Bronchial epithelial cell (primary cell): ENCODE data around the gene FBXO21. TPM values are rescaled to one million over a fixed set of nuclear protein-coding genes. Genes with fewer than 3 reads are reported as not detected.

ENCODE experiments used
- DNase-seq: peaks from one replicate; pipeline ENCODE4 v3.0.0-alpha.2; 2010; ENCODE audit warnings: low read depth
- FAIRE-seq: peaks from 2 replicates; lab custom pipeline; 2011; peaks lifted over from hg19 to GRCh38; lab: Jason Lieb, UNC
- H3K27me3 ChIP-seq: 2 replicates; pipeline ENCODE4 v1.5.1; 2011; ENCODE audit warnings: low read length; ENCODE audit not compliant: control insufficient read depth, insufficient read depth
- H3K36me3 ChIP-seq: 2 replicates; pipeline ENCODE4 v1.5.1; 2011; ENCODE audit warnings: low read length; ENCODE audit not compliant: control insufficient read depth, insufficient read depth
- H3K4me3 ChIP-seq: 2 replicates; pipeline ENCODE4 v1.5.1; 2011; ENCODE audit warnings: mild to moderate bottlenecking, low read depth, low read length, control low read depth
- total RNA-seq: library from RNA; depleted of rRNA; stranded (reverse); fragments of >200 nt; gene quantifications from 2 replicates; pipeline ENCODE4 v1.2.1, GENCODE V29; 2014
- TF ChIP-seq, protein P1 (sequence below): IDR thresholded peaks from 2 replicates; pipeline ENCODE4 v1.5.1; 2011; ENCODE audit warnings: mild to moderate bottlenecking, moderate library complexity, low read length, control low read depth, inconsistent platforms; ENCODE audit not compliant: insufficient read depth, severe bottlenecking

Gene FBXO21
- total RNA-seq, 1 donor from 2014 or later: 52.7 TPM

DNA sequence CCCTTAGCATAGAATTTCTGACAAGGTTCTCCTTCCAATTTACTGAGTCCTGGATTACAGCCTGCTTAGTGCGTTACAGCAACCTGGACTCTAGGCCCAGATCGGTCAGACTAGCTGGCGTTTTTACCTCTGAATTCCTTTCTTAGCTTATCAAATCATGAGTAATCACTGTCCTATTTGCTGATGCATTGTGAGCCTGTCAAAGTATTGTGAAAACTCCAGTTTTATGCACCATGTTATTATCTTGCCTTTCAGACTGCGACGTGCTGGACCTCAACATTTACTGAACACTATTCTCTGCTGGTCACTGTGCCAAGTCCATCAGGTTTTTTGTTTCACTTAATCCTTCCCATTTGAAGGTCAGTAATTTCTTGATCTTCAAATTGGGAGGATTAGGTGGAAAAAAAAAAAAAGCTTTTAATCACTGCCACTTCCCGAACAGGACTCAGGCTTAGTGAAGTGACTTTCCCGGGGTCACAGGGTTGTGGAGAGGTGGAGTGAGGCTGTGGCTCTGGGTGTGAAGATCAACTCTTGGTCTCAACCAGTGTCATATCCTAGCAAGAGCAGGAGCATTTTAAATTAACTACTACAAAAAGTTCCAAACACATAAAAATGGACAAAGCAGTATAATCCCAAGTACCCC, 31.2 kb downstream of the FBXO21 start:
- no peak for FAIRE-seq
- DNase-seq: peak; percentile 19
- Histone ChIP-seq H3K36me3 (peaks cover 15% of the 10 kb centered on the region), H3K4me3 (no peak overlapping the region), H3K27me3 (no peaks in the 10 kb centered on the region)
- TF ChIP-seq, protein P1, sequence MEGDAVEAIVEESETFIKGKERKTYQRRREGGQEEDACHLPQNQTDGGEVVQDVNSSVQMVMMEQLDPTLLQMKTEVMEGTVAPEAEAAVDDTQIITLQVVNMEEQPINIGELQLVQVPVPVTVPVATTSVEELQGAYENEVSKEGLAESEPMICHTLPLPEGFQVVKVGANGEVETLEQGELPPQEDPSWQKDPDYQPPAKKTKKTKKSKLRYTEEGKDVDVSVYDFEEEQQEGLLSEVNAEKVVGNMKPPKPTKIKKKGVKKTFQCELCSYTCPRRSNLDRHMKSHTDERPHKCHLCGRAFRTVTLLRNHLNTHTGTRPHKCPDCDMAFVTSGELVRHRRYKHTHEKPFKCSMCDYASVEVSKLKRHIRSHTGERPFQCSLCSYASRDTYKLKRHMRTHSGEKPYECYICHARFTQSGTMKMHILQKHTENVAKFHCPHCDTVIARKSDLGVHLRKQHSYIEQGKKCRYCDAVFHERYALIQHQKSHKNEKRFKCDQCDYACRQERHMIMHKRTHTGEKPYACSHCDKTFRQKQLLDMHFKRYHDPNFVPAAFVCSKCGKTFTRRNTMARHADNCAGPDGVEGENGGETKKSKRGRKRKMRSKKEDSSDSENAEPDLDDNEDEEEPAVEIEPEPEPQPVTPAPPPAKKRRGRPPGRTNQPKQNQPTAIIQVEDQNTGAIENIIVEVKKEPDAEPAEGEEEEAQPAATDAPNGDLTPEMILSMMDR: no peak

DNA sequence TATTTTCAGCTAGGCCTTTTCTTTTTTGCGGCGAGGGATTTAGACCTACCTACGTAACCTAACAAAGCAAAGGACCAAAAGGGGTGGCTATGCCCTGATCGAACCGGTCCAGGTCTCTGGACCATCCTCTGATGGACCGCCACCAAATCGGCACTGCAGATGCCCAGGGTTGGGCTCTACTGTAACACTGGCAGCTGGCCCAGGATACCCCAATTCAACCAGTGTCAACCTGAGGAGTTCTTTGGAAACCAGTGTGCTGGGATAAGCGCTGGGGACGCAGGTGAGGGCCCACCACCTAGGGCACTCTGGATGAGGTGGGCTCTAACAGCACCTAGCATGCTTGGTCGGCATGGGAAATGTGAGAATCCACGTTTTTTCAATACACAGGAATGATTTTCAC, 32.2 kb downstream of the FBXO21 start:
- no peaks in the 10 kb centered on the region for H3K27me3 ChIP-seq
- TF ChIP-seq, protein P1: no peak
- no peak overlapping the region for H3K4me3 ChIP-seq
- DNase-seq: no peak
- FAIRE-seq: no peak
- H3K36me3 ChIP-seq: peaks cover 16% of the 10 kb centered on the region

DNA sequence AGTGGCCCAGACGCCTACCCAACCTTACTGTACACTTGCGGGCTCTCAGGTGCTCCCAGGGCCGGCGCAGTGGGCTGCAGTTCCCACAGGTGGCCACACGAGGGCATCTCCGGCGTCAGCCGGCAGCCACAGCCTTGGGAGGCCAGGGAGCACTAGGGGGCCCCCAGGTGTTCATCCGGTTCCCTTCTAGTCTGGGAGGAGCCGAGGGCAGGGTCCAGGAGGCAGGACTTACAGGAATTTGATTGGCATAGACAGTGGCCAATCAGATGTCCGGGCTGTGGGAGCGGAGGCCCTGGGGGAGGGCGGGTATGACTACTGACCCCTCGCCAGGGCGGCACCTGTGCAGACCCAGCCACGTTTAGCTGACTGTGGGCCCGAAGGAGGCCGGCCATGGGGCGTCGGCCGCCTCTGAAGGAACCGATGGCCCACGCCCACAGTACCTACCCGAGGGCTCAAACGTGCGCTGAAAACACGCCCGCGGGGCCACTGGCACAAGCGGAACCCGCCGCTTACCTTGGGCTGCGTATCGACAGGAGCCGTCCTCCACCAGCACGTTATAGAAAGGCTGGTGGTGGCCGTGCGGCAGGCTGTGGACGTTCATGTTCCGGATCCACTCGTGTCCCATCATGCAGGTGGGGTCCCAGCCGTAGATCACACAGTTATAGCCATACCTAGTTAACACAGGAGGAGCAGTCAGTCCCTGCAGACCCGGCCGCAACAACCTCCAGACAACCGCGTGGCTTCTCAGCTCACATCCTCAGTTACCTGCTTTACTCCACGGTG, 34.8 kb downstream of the FBXO21 start:
- no peaks in the 10 kb centered on the region for H3K27me3 ChIP-seq
- FAIRE-seq (no peak), DNase-seq (peak; percentile 74)
- peaks cover 17% of the 10 kb centered on the region for H3K36me3 ChIP-seq
- H3K4me3 ChIP-seq: no peak overlapping the region
- TF ChIP-seq, protein P1: peak; percentile 87

DNA sequence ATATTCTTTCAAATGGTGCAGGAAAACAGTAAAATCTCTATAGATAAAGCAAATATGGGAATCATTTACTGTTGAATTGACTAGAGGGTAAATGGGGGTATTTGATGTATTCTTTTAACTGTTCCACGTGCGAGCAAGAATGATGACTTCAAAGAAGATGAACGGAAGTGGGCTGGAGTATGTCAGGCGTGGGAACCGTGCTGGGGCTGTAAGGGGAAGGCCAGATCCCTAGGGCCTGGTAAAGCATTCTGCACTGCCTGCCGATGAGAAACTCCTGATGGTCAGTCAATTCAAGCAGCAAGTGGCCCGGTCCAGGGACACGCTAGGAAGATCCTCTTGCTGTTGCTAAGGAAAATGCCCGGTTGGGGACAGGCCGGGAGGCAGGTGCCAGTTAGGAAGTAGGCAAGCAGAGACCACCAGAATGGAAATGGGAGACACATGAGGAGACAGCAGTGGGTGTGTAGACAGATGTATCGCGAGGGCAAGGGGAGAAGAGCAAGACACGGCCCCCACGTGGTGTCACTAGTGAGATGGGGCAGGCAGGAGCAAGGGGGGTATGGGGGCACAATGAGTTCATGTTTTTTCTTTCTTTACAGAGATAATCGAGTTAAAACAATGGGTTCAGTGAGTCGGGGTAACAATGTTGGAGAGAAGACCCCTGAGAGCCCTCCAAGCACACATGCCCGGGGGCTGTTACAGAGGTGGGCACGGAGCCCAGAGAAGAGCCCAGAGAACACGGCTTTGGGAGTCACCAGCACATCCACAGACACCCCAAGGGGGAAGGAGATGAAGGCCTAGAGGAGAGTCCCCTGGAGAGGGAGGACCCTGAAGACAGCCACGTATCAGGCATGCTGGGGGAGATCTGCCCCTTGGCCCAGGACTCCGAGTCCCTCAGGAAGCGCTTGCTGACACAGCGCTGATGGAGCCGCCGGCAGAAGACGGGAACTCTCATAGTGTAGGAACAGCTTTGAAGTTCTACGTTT, 37.2 kb downstream of the FBXO21 start:
- H3K4me3 ChIP-seq: no peak overlapping the region
- DNase-seq: no peak
- no peaks in the 10 kb centered on the region for H3K27me3 ChIP-seq
- H3K36me3 ChIP-seq: peaks cover 14% of the 10 kb centered on the region
- FAIRE-seq: no peak
- TF ChIP-seq, protein P1: no peak

DNA sequence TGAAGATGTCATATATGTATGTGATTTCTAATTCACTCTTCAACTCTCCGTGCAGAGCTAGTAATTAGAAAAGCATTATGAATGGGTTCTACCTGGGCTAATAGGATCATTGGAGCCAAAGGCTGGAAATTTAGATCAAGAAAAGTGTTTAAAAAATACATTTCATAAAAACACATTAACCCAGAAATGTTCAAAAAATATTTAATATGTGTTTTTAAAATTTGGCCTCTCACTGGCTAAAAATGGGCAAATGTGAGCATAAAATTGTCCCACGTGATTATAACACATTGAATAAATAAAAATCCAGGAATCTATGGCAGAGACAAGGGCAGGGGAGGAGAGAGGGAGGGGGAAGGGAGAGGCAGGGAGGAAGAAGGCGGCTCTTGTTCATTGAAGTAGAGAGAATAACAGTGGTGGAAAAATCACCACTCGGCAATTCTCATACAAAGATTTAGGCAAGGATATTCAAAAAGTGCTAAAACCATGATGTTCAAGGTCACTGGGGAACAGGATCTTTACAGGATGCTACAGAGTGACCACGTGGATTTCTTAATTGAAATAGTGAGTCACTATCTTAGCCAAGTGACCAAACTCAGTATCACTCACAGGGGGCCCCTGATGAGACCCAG, 38.8 kb downstream of the FBXO21 start:
- FAIRE-seq (no peak), DNase-seq (no peak)
- TF ChIP-seq, protein P1: no peak
- Histone ChIP-seq H3K27me3 (no peaks in the 10 kb centered on the region), H3K4me3 (no peak overlapping the region), H3K36me3 (peaks cover 12% of the 10 kb centered on the region)
